Upper lobe of right lung (tissue), 1 donor: Measurements from ENCODE around the gene HADHB. TPM values are rescaled to one million over a fixed set of nuclear protein-coding genes. Genes with fewer than 3 reads are reported as not detected.
"Not testable (repeated sequence)": the region's sequence is repeated elsewhere in the genome, so short reads cannot be mapped to it uniquely, and the experiment has no call there.

Experiments used
- ATAC-seq: fragments of 200-7000 bp; cut with Tn5 transposase; one replicate; pipeline ENCODE4 v1.9.1; 2020; ENCODE audit warnings: mild to moderate bottlenecking, moderate library complexity
- DNase-seq: peaks from one replicate; pipeline ENCODE4 v3.0.0-alpha.2; 2020
- H3K27ac ChIP-seq: fragments of 200-600 bp; one replicate; pipeline ENCODE4 v1.8.0; 2022
- H3K27me3 ChIP-seq: fragments of 200-600 bp; one replicate; pipeline ENCODE4 v1.8.0; 2022; ENCODE audit warnings: mild to moderate bottlenecking
- H3K36me3 ChIP-seq: fragments of 200-600 bp; one replicate; pipeline ENCODE4 v1.8.0; 2022
- H3K4me1 ChIP-seq: fragments of 200-600 bp; one replicate; pipeline ENCODE4 v1.8.0; 2022
- H3K4me3 ChIP-seq: fragments of 200-600 bp; one replicate; pipeline ENCODE4 v1.8.0; 2022; ENCODE audit warnings: mild to moderate bottlenecking
- H3K9me3 ChIP-seq: fragments of 200-600 bp; one replicate; pipeline ENCODE4 v1.8.0; 2022
- intact Hi-C: fragments of 100-400 bp; cut with DNase I; formaldehyde crosslinking; loops from one replicate; pipeline ENCODE4 v1.11.0; 2022
- total RNA-seq: library from RNA; stranded (reverse); fragmentation: NEBNext Ultra II Directional; extraction: Animal tissue kit (Norgen Biotek cat#: 25700); gene quantifications from one replicate; pipeline ENCODE4 v1.2.1, GENCODE V29; 2021
- TF ChIP-seq, protein P1 (sequence below): fragments of 200-600 bp; IDR thresholded peaks from one replicate; pipeline ENCODE4 v1.8.0; 2022; ENCODE audit warnings: antibody characterized with exemption
- donor health status: DM: no; HTN: yes; CAD: no; lungs with severe emphysema.

HADHB gene
- total RNA-seq, 1 donor from 2014 or later: 105 TPM

DNA sequence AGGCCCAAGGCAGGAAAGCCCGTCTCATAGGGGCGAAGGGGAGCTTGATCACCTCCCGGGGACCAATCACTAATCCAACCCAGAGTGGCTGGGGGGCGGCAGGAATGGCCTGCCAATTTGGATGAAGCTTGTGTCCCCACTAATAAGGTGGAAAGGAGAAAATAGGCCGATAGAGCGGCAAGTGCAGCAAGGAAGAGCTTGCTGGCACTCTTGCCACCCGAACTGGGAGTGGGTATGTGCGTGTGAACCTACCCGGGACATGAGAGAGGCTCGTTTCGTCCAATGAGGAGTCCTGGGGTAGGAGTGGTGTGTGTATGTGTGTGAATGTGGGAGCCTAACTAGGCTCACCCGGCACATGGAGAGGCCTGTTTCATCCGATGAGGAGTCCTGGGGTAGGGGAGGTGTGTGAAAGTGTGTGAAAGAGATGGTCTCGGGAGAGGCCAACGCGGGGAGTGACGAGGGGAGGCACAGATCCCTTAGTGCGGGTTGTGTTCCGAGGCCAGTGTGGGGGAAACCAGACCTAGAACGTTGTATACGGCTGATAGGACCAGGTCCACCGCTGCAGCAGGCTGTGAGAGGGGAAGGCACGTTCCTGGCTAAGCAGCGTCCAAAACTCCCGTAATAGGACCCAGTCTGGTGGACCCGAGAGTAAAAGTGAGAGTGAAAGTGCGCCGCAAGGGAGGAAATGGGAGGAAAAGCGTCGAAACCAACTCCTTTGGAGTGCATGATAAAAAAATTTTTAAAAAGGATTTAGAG lies 54.1 kb downstream of the HADHB start:
- ATAC-seq: peak; percentile 89

DNA sequence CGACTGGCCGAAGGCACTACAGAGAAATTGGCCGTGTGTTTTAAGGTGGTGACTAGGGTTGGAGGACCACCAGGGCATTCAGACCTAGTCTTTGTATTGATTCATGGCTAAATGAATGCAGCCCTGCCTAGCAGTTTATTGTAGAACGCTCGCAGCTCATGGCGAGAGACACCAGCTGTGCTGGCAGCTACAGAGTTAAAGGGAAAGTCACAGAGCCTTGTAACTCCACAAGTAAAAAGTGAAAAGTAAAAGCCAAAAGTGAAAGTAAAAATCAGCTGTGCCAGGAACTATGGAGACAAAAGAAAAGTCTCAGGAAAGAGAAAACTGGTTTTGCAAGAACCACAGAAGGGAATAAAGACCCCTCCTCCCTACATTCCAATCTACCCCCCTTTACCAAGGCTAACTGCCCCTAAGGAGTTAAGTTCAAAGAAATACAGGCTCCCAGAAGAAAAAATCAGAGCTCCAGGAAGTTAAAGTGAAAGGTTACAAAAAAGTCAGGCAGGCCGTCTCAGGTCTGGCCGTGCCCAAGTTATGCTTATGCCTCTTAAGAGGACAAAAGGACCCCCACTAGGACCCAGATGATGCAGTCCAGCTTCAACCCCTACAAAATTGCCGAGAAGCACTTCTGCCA lies 54.8 kb downstream of the HADHB start:
- DNase-seq: no peak
- peak; percentile 63 for ATAC-seq
- Histone ChIP-seq H3K27ac (peak overlapping the region; percentile 79), H3K4me1 (peaks cover 14% of the 10 kb centered on the region), H3K27me3 (no peaks in the 10 kb centered on the region), H3K36me3 (no peaks in the 10 kb centered on the region), H3K9me3 (no peaks in the 10 kb centered on the region), H3K4me3 (peak overlapping the region; percentile 62)
- TF ChIP-seq, protein P1, sequence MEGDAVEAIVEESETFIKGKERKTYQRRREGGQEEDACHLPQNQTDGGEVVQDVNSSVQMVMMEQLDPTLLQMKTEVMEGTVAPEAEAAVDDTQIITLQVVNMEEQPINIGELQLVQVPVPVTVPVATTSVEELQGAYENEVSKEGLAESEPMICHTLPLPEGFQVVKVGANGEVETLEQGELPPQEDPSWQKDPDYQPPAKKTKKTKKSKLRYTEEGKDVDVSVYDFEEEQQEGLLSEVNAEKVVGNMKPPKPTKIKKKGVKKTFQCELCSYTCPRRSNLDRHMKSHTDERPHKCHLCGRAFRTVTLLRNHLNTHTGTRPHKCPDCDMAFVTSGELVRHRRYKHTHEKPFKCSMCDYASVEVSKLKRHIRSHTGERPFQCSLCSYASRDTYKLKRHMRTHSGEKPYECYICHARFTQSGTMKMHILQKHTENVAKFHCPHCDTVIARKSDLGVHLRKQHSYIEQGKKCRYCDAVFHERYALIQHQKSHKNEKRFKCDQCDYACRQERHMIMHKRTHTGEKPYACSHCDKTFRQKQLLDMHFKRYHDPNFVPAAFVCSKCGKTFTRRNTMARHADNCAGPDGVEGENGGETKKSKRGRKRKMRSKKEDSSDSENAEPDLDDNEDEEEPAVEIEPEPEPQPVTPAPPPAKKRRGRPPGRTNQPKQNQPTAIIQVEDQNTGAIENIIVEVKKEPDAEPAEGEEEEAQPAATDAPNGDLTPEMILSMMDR: no peak
- intact Hi-C loops: no loop called here

More for the DNA sequence above, 54.1 kb downstream of the HADHB start:
- peak overlapping the region; percentile 79 for H3K27ac ChIP-seq
- peak overlapping the region; percentile 62 for H3K4me3 ChIP-seq
- TF ChIP-seq, protein P1: no peak
- H3K4me1 ChIP-seq: peaks cover 14% of the 10 kb centered on the region
- H3K27me3 ChIP-seq: no peaks in the 10 kb centered on the region
- intact Hi-C loops: no loop called here
- no peaks in the 10 kb centered on the region for H3K36me3 ChIP-seq
- no peaks in the 10 kb centered on the region for H3K9me3 ChIP-seq
- DNase-seq: no peak

DNA sequence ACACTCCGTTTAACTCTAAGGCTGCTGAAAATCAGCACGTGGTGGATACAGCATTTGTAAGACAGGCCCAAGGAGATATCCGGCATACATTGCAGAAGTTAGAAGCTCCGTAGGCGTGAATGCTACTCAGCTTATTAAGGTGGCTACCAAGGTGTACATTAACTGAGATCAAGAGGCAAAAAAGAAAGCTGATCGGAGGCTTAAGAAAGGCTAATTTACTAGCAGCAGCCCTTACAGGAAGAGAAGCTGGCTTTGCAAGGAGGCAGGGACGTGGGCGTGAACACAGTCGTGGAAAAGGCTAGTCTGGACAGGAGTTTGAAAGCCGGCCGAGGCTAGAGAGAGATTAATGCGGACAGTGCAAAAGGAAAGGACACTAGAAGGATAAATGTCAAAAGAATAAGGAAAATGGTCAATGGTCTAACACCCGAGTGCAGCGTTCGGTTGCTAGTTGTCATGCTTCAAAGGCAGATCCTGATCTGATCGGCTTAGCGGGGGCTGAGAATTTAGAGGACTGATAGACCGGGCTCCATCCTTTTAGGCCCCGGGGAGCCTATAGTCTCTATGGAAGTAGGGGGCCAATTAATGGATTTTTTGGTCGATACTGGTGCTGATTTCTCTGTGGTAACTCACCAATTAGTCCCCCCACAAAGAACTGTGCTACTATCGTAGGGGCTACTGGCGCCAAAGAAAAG lies 55.6 kb downstream of the HADHB start:
- Histone ChIP-seq H3K4me1 (peaks cover 14% of the 10 kb centered on the region), H3K27ac (peak overlapping the region; percentile 79), H3K27me3 (no peaks in the 10 kb centered on the region), H3K36me3 (no peaks in the 10 kb centered on the region), H3K9me3 (no peaks in the 10 kb centered on the region), H3K4me3 (peak overlapping the region; percentile 62)
- intact Hi-C loops: no loop called here
- TF ChIP-seq, protein P1: no peak
- DNase-seq: no peak
- ATAC-seq: peak; percentile 21

DNA sequence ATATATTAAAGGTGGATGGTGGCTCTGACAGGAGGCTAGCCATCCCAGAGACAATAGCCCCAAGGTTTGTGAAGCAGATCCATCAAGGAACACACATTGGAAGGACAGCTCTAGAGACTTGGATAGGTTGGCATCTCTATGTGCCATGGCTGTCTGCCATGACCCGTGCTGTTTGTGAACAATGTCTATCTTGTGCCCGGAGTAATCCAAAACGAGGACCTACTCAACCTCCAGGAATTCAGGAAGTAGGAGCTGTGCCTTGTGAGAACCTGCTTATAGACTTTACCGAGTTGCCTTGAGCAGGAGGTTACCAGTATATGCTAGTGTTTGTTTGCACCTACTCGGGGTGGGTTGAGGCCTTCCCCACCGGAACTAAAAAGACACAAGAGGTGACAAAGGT lies 58.1 kb downstream of the HADHB start:
- Histone ChIP-seq H3K4me3 (no peak overlapping the region), H3K27ac (no peak overlapping the region), H3K9me3 (no peaks in the 10 kb centered on the region), H3K36me3 (no peaks in the 10 kb centered on the region), H3K27me3 (no peaks in the 10 kb centered on the region), H3K4me1 (peaks cover 14% of the 10 kb centered on the region)
- DNase-seq: no peak
- intact Hi-C loops: no loop called here
- no peak for ATAC-seq
- TF ChIP-seq, protein P1: no peak

DNA sequence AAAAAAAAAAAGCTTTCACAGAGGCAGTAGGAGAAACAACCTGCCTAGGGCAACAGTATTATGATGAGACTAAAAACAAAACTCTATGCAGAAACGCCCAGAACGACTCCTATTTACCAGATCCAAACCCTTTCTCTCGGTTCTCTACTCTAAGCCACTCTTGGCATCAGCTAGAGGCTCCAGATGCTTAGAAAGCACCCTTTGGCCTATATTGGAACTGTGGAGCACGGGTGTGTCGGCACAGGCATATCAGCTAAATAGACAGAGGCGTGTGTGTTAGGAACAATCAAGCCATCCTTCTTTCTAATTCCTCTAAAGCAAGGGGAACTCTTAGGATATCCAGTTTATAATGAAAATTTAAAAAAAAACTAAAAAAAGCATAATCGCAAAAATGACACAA lies 60.4 kb downstream of the HADHB start:
- H3K27ac ChIP-seq, intact Hi-C loops, H3K4me3 ChIP-seq, DNase-seq, ATAC-seq, H3K9me3 ChIP-seq, H3K4me1 ChIP-seq, H3K27me3 ChIP-seq, H3K36me3 ChIP-seq: not testable (repeated sequence)

DNA sequence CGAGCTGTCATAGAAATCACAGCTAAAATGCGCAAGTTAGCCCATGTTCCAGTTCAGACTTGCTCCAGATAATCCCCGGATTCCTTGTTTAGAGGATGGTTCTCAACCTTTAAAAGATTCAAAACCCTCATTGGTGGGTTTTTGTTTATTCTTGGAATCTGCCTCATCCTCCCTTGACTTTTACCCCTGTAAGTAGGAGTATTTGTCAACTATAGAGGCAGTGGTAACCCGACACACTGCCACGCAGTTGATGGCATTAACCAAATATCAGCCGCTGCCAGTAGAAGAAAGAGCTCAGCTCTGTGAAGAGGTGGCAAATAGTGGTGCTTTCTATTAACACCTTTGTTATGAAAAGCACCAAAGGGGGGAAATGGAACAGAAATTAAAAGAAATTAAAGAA lies 60.8 kb downstream of the HADHB start:
- Histone ChIP-seq H3K27me3 (no peaks in the 10 kb centered on the region), H3K4me3 (no peak overlapping the region), H3K27ac (no peak overlapping the region), H3K4me1 (peaks cover 2% of the 10 kb centered on the region), H3K9me3 (no peaks in the 10 kb centered on the region), H3K36me3 (no peaks in the 10 kb centered on the region)
- DNase-seq: no peak
- intact Hi-C loops: no loop called here
- ATAC-seq: no peak
- TF ChIP-seq, protein P1: no peak
